ENCODE results near the gene ZCCHC24. TPM values are rescaled to one million over a fixed set of nuclear protein-coding genes. Genes with fewer than 3 reads are reported as not detected.

ZCCHC24 gene
- total and polyA plus RNA-seq, 3 donors from 2014 or later: 27.7 to 38.6 (median 31.3) TPM

- H3K36me3 ChIP-seq (ENCODE audit: low read depth, missing control alignments): no peaks in the 10 kb centered on the region
- 56 to 72% methylated on average over 14 to 16 of the region's 16 CpGs for WGBS, 2 donors
- no peaks in the 10 kb centered on the region for H3K9me3 ChIP-seq
- H3K4me1 ChIP-seq: peaks cover 65% of the 10 kb centered on the region
- H3K27me3 ChIP-seq: no peaks in the 10 kb centered on the region
- H3K27ac ChIP-seq: peak overlapping the region in 1 of 2 donors; percentile 30
- TF ChIP-seq POLR2A (IDR thresholded peaks at IDR 0.05): no peak
- TF ChIP-seq CTCF (IDR thresholded peaks at IDR 0.05): peak in 2 of 3 experiments; percentile 17 to 20
- intact Hi-C loops (cut with DNase I; ENCODE audit: low total_unique reads): no loop called here
- H3K4me3 ChIP-seq: no peak overlapping the region
- DNase-seq: no peak
These were observed 7.3 kb downstream of the ZCCHC24 start for GRCh38 chr10:79438021-79438698.

DNA sequence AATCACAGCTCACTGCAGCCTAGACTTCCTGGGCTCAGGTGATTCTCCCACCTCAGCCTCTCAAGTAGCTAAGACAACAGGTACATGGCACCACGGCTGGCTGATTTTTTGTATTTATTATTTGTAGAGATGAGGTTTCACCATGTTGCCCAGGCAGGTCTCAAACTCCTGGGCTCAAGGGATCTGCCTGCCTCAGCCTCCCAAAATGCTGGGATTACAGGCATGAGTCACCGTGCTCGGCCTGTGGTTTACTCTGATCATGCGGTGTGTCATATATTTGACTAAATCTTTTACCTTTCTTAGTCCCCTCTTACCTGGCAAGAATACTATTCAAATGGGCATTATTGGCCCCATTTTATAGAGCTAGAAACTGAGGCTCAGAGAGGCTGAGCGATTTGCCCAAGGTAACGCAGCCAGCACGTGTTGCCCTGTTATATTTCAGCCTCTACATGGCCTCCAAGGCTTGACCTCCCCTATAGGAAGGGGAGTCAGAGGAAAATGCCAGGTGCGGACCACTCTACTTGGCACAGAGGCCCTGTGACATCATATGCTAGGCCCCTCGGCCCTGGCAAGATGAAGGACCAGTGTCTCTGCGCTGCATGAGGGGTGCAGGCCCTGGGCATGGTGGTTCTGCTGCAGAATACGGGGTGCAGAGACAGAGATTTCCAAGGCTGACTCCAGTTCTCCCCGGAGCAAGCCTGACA lies 8.2 kb downstream of the ZCCHC24 start:
- H3K27me3 ChIP-seq: no peaks in the 10 kb centered on the region
- H3K27ac ChIP-seq: peak overlapping the region in 1 of 2 donors; percentile 88
- no peaks in the 10 kb centered on the region for H3K9me3 ChIP-seq
- no peak for TF ChIP-seq POLR2A (IDR thresholded peaks at IDR 0.05)
- TF ChIP-seq CTCF (IDR thresholded peaks at IDR 0.05): no peak
- 93 to 96% methylated on average over 10 to 12 of the region's 12 CpGs for WGBS, 2 donors
- no peaks in the 10 kb centered on the region for H3K36me3 ChIP-seq (ENCODE audit: low read depth, missing control alignments)
- intact Hi-C loops (cut with DNase I; ENCODE audit: low total_unique reads): no loop called here
- no peak overlapping the region for H3K4me3 ChIP-seq
- peaks cover 60% of the 10 kb centered on the region for H3K4me1 ChIP-seq
- no peak for DNase-seq

- TF ChIP-seq POLR2A (IDR thresholded peaks at IDR 0.05) (no peak), CTCF (IDR thresholded peaks at IDR 0.05) (no peak)
- no peaks in the 10 kb centered on the region for H3K36me3 ChIP-seq (ENCODE audit: low read depth, missing control alignments)
- intact Hi-C loops (cut with DNase I; ENCODE audit: low total_unique reads): no loop called here
- H3K9me3 ChIP-seq: no peaks in the 10 kb centered on the region
- H3K4me1 ChIP-seq: peaks cover 60% of the 10 kb centered on the region
- 53 to 67% methylated on average over 2 of the region's 2 CpGs for WGBS, 2 donors
- no peak overlapping the region for H3K4me3 ChIP-seq
- DNase-seq: no peak
- peak overlapping the region in 1 of 2 donors; percentile 88 for H3K27ac ChIP-seq
- no peaks in the 10 kb centered on the region for H3K27me3 ChIP-seq
These were observed 8.6 kb downstream of the ZCCHC24 start for GRCh38 chr10:79436850-79437103.

DNA sequence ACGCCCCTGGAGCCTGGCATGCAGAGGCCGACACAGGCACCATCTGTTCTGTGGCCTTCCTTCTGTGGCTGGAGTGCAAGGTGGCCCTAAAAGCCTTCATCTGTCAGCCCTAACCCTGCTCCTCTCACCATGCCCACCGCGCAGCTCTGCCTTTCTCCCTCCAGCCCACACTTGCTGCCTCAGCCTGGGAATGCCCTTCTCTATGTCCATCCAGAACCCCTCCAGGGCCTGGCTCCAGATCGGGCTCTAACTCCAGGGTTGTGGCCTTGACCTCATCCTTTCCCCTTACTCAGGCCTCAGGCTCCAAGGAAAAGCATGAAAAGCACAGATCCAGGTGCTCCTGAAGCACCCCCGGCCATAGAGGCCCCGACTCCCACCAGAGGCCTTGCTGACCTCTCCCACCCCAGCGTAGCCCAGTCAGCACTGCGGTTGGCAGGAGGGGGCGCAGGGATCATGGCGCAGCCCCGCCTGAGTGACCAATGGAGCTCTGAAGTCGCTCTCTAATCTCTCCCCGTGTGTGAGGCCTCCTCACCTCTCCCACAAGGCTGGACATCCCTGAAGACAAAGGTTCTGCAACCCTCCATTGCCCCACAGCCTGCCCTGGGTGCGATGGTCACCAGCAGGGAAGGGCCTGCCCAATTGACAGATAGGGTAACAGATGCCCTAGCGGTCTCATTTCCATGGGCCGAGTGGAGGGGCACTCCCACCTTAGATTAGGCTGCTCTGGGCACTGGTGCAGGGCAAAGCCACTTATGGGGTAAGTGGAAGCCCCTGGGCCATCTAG lies 9.2 kb downstream of the ZCCHC24 start:
- WGBS, 2 donors: 60 to 73% methylated on average over 4 to 17 of the region's 17 CpGs
- no peaks in the 10 kb centered on the region for H3K9me3 ChIP-seq
- H3K27ac ChIP-seq: peak overlapping the region; percentile 76 to 88
- H3K4me3 ChIP-seq: no peak overlapping the region
- no peaks in the 10 kb centered on the region for H3K36me3 ChIP-seq (ENCODE audit: low read depth, missing control alignments)
- intact Hi-C loops (cut with DNase I; ENCODE audit: low total_unique reads): no loop called here
- H3K27me3 ChIP-seq: no peaks in the 10 kb centered on the region
- DNase-seq: no peak
- peaks cover 57% of the 10 kb centered on the region for H3K4me1 ChIP-seq
- TF ChIP-seq CTCF (IDR thresholded peaks at IDR 0.05) (no peak), POLR2A (IDR thresholded peaks at IDR 0.05) (no peak)

All from testis (tissue), 3 donors.